Stomach (tissue), 9 donors: ENCODE results near the gene INSIG1. TPM values are rescaled to one million over a fixed set of nuclear protein-coding genes. Genes with fewer than 3 reads are reported as not detected.

Experiments
- DNase-seq, 2 donors: peaks; one replicate each; pipeline versions ENCODE4 v3.0.0 to v3.0.0-alpha.2; 2013 to 2019
- H3K27ac ChIP-seq, 5 donors: fragments of 200-600 bp in 4 of 5; sonication (generic) in 4 of 5; one replicate each; pipeline ENCODE4 v1.5.1; 2013 to 2019; ENCODE audit warnings: mild to moderate bottlenecking in 1 of 5, moderate library complexity in 1 of 5
- H3K27me3 ChIP-seq, 3 donors: fragments of 200-600 bp; sonication (generic); one replicate each; pipeline ENCODE4 v1.5.1; 2017 to 2019; ENCODE audit warnings: mixed run types in 1 of 3
- H3K36me3 ChIP-seq, 4 donors: fragments of 200-600 bp; sonication (generic); 1 replicate in 3 of 4; 2 replicates in 1 of 4; pipeline ENCODE4 v1.5.1; 2016 to 2019
- H3K4me1 ChIP-seq, 4 donors: fragments of 200-600 bp; sonication (generic); one replicate each; pipeline ENCODE4 v1.5.1; 2016 to 2019
- H3K4me3 ChIP-seq, 4 donors: fragments of 200-600 bp; sonication (generic) in 3 of 4; one replicate each; pipeline ENCODE4 v1.5.1; 2016 to 2019; ENCODE audit warnings: mild to moderate bottlenecking in 1 of 4
- H3K9me3 ChIP-seq, 4 donors: fragments of 200-600 bp; sonication (generic); one replicate each; pipeline ENCODE4 v1.5.1; 2016 to 2019
- EP300 ChIP-seq: sonication (generic); formaldehyde crosslinking; IDR thresholded peaks from one replicate; pipeline ENCODE4 v1.6.1; 2017; ENCODE audit warnings: antibody characterized with exemption
- POLR2A ChIP-seq, 4 donors: fragments of 450-650 bp; IDR thresholded peaks; one replicate each; pipeline ENCODE4 v1.6.1; 2016; ENCODE audit warnings: antibody characterized with exemption in 4 of 4, control low read depth in 2 of 4, mild to moderate bottlenecking in 1 of 4, moderate library complexity in 1 of 4
- POLR2AphosphoS5 ChIP-seq, 3 donors: sonication (generic); formaldehyde crosslinking; IDR thresholded peaks; one replicate each; pipeline ENCODE4 v1.6.1; 2016; ENCODE audit warnings: antibody characterized with exemption in 3 of 3
- WGBS, 5 donors: extraction: QIAGEN DNeasy Blood & Tissue Kit in 3 of 5; methylation state at CpG; one replicate each; pipeline versions ENCODE4 v1.1.5 to v1.1.7; 2013 to 2018; 5-methylcytosine and 5-hydroxymethylcytosine counted together
- intact Hi-C: fragments of 100-400 bp; cut with DNase I; formaldehyde crosslinking; loops from one replicate; pipeline ENCODE4 v1.15.1; 2023; ENCODE audit warnings: low total_unique reads
- polyA plus RNA-seq, 3 donors: library from polyadenylated mRNA; stranded (reverse); fragments of 200-250 nt; gene quantifications; one replicate each; pipeline ENCODE4 v1.2.3, GENCODE V29; 2013
- total RNA-seq, 5 donors: library from RNA; depleted of rRNA; stranded (reverse); fragments of >200 nt; gene quantifications; one replicate each; pipeline versions ENCODE4 v1.1.0 to v1.2.3, GENCODE V29; 2014 to 2016
- TF ChIP-seq, protein P1 (sequence below), 7 experiments: fragments of 450-650 bp in 4 of 7; fragments of 200-600 bp in 3 of 7; sonication (generic) in 3 of 7; IDR thresholded peaks; one replicate each; pipeline ENCODE4 v1.5.1; 2016 to 2019; ENCODE audit warnings: antibody characterized with exemption in 7 of 7, control low read depth in 2 of 7, mild to moderate bottlenecking in 1 of 7
- donor health status: healthy with polysubstance abuse.
- donor health status: Bipolar disorder and iron deficiency.
- donor health status: healthy.

INSIG1 gene
- total and polyA plus RNA-seq, 8 donors: 9.9 to 65.2 (median 34.2) TPM

DNA sequence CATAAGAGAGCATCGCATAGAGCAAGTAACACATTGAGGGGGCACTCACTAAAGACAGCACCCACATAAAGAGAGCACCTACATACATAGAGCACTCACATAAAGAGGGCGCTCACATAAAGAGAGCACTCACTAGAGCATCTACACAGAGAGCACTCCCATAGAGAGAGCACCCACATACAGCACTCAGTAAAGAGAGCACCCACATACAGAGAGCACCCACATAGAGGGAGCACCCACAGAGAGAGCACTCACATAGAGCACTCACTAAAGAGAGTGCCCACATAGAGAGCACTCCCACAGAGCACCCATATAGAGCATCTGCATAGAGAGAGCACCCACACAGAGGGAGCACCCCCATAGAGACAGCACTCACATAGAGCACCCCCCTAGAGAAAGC lies 47.8 kb downstream of the INSIG1 start:
- peaks cover 0 to 36% (median 7%) of the 10 kb centered on the region in 3 donors for H3K27me3 ChIP-seq
- H3K36me3 ChIP-seq: no peaks in the 10 kb centered on the region
- no peak for DNase-seq
- 64 to 85% (median 68%) methylated on average over 2 of the region's 2 CpGs for WGBS, 5 donors
- H3K9me3 ChIP-seq: no peaks in the 10 kb centered on the region
- H3K4me1 ChIP-seq: peaks cover 10 to 13% (median 11%) of the 10 kb centered on the region in 4 donors
- no peak overlapping the region for H3K4me3 ChIP-seq
- intact Hi-C loops: no loop called here
- TF ChIP-seq POLR2AphosphoS5 (IDR thresholded peaks at IDR 0.05) (no peak), POLR2A (IDR thresholded peaks at IDR 0.05) (no peak)
- H3K27ac ChIP-seq: no peak overlapping the region

DNA sequence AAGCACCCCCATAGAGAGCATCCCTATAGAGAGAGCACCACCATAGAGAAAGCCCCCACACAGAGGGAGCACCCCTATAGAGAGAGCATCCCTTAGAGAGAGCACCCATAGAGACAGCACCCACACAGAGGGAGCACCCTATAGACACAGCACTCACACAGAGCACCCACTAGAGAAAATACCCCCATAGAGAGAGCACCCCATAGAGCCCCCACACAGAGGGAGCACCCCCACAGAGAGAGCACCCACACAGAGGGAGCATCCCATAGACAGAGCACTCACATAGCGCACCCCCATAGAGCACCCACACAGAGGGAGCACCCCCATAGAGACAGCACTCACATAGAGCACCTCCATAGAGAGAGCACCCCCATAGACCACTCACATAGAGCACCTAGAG lies 48.6 kb downstream of the INSIG1 start:
- 96 to 100% (median 100%) methylated on average over 1 of the region's 1 CpG; no CpG with 5 or more reads in 1 of the 5 donors for WGBS, 5 donors
- H3K4me1 ChIP-seq: peaks cover 10 to 13% (median 11%) of the 10 kb centered on the region in 4 donors
- no peaks in the 10 kb centered on the region for H3K36me3 ChIP-seq
- peaks cover 0 to 40% (median 7%) of the 10 kb centered on the region in 3 donors for H3K27me3 ChIP-seq
- intact Hi-C loops: no loop called here
- no peaks in the 10 kb centered on the region for H3K9me3 ChIP-seq
- TF ChIP-seq POLR2AphosphoS5 (IDR thresholded peaks at IDR 0.05): no peak
- TF ChIP-seq POLR2A (IDR thresholded peaks at IDR 0.05): no peak
- TF ChIP-seq EP300: no peak
- TF ChIP-seq, protein P1, sequence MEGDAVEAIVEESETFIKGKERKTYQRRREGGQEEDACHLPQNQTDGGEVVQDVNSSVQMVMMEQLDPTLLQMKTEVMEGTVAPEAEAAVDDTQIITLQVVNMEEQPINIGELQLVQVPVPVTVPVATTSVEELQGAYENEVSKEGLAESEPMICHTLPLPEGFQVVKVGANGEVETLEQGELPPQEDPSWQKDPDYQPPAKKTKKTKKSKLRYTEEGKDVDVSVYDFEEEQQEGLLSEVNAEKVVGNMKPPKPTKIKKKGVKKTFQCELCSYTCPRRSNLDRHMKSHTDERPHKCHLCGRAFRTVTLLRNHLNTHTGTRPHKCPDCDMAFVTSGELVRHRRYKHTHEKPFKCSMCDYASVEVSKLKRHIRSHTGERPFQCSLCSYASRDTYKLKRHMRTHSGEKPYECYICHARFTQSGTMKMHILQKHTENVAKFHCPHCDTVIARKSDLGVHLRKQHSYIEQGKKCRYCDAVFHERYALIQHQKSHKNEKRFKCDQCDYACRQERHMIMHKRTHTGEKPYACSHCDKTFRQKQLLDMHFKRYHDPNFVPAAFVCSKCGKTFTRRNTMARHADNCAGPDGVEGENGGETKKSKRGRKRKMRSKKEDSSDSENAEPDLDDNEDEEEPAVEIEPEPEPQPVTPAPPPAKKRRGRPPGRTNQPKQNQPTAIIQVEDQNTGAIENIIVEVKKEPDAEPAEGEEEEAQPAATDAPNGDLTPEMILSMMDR (IDR thresholded peaks at IDR 0.05): no peak
- no peak for DNase-seq
- H3K4me3 ChIP-seq: no peak overlapping the region
- H3K27ac ChIP-seq: no peak overlapping the region

DNA sequence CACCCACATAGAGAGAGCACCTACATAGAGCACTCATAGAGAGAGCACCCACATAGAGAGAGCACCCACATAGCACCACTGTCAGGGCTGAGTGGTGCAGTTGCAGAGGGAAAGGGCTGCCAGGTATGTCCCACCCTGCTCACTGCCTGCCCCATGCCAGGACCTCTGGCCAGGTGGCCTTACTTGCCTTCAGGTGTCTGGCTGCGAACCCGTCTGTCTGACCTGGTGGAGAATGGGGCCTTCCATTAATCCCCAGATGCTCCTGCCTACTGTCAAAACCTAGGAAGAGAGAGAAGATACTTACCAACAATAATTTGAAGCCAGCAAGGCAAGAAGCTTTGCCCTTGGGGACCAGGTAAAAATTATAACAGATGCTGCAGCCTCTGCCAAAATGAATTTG lies 51.1 kb downstream of the INSIG1 start:
- 69 to 97% (median 83%) methylated on average over 2 of the region's 2 CpGs for WGBS, 5 donors
- Histone ChIP-seq H3K27ac (no peak overlapping the region), H3K4me3 (no peak overlapping the region), H3K27me3 (peaks cover 0 to 60% (median 7%) of the 10 kb centered on the region in 3 donors), H3K4me1 (peaks cover 10 to 13% (median 11%) of the 10 kb centered on the region in 4 donors), H3K36me3 (no peaks in the 10 kb centered on the region), H3K9me3 (no peaks in the 10 kb centered on the region)
- intact Hi-C loops: no loop called here
- DNase-seq: no peak
- TF ChIP-seq POLR2AphosphoS5 (IDR thresholded peaks at IDR 0.05): no peak
- TF ChIP-seq POLR2A (IDR thresholded peaks at IDR 0.05): no peak
- TF ChIP-seq EP300: no peak
- TF ChIP-seq, protein P1 (IDR thresholded peaks at IDR 0.05): no peak

DNA sequence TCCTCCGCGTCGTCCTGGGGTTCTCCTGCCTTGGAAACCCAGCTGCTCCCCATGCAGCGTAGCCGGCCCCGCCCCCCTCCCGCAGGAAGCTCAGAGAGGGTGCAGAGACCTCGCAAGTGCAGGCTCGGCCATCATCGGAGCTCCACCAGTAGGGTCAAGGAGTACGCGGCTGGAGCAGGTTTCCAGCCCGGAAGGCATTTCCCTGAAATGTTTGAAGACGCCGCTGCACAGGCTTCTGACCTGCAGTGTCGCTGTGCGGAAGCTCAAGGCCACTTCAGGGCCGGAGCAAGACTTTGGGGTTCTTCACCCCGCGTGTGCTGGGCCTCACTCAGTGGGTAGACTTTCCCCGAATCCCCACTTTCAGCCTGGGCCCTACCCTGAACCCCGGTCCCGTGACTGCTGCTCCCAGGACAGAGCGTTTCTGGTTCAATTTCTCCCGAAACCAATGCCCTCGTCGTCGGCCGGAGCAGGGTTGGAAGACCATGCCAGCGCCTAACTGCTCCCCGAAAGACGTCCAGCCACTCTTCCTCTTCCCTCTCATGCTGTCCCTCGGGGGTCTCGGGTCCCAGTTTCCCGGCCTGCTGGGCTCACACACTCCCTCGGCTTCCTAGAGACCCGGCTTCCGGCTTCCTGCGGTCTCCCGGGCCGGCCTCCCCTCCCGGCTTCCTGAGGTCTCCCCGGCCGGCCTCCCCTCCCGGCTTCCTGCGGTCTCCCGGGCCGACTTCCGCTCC lies 52.1 kb downstream of the INSIG1 start:
- TF ChIP-seq POLR2AphosphoS5 (IDR thresholded peaks at IDR 0.05) (no peak), POLR2A (IDR thresholded peaks at IDR 0.05) (no peak), EP300 (no peak)
- TF ChIP-seq, protein P1 (IDR thresholded peaks at IDR 0.05): no peak
- 53 to 84% (median 62%) methylated on average over 34 to 49 of the region's 49 CpGs for WGBS, 5 donors
- H3K27me3 ChIP-seq: peaks cover 0 to 54% (median 7%) of the 10 kb centered on the region in 3 donors

More for the DNA sequence above, 52.1 kb downstream of the INSIG1 start:
- Histone ChIP-seq H3K9me3 (no peaks in the 10 kb centered on the region), H3K4me3 (no peak overlapping the region), H3K36me3 (no peaks in the 10 kb centered on the region), H3K27ac (no peak overlapping the region), H3K4me1 (peaks cover 5 to 6% (median 5%) of the 10 kb centered on the region in 4 donors)
- no peak for DNase-seq
- intact Hi-C loops: no loop called here
